ENCODE measurements around the gene DNAH8.
"Not testable (repeated sequence)": the region's sequence is repeated elsewhere in the genome, so short reads cannot be mapped to it uniquely, and the experiment has no call there.

DNAH8 gene

DNA sequence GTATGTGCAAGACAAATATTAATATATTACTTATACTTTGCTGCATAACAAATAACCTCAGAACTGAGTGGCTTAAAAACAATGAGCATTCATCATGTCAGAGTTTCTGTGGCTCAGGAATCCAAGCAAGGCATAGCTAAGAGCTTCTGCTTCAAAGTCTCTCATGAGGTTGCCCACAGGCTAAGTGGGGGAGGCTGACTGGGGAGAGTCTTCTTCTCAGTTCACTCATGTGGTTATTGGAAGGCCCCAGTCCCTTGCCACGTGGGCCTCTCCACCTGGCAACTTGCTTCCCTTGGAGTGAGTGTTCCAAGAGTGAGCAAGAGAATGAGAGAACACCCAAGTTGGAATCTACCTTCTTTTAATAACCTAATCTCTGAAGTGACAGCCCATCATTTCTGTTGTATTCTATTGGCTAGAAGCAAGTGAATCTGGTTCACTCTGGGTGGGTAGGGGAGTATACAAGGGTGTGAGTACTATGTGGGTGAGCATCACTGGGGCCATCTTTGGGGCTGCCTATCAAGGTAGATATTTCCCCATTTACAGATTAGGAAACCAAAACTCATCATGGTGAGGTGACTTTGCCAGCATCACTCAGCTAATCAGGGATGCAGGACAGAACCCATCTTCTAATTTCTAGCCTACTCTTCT is 36.0 kb downstream of the DNAH8 start:
- no peak for DNase-seq

DNA sequence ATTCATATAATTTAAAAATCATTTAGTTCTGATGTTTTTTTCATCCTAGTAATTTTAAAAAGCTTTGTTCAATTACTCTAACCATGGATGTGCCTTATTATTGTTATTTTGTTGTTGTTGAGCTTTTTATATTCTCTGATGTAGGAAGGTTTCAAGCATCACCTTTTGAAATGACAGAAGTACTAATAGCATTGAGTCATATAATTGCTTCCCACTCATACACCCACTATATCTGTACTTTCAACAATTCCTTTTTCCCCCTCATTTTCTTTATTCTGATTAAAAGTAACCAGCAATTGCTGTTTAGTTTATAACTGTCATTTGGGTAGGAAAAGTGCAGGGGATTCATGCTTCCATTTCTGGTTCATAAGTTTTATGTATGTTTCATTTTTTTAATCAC is 38.6 kb downstream of the DNAH8 start:
- no peak for DNase-seq

DNA sequence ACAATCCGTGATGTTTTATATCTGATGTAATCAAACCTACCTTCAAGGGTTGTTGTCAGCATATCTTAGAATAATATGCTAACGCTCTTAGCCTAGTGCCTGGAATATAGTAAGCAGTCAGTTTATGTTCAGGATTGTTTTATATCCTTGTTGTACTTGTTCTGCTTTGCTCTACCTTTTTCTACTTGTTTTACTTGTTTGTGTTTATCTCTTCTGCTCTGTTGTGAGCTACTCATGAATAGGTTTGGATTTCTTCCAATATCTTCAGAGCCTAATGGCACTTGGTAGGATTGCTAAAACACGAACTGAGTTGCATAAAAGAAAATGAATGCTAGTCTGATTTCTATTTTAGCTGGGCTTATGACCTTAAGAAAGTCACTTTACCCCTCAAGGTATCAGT is 40.1 kb downstream of the DNAH8 start:
- no peak for DNase-seq

DNA sequence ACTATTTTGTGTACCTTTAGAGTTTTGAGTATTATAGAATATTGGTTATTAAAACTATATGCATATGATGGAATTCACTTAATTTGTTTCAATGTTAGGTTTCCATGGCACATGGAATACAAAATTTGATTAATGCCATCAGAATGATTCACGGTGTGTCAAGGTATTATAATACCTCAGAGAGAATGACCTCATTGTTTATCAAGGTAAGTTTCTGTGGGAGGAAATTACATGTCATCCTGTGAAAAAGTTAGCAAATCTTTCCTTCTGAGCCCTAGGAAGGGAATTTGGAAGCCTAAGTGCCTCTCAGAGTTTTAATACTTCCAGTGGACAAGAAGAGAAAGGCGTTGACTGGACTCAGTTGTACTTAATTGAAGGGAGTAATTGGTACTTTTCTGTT is 40.8 kb downstream of the DNAH8 start:
- no peak for DNase-seq

DNA sequence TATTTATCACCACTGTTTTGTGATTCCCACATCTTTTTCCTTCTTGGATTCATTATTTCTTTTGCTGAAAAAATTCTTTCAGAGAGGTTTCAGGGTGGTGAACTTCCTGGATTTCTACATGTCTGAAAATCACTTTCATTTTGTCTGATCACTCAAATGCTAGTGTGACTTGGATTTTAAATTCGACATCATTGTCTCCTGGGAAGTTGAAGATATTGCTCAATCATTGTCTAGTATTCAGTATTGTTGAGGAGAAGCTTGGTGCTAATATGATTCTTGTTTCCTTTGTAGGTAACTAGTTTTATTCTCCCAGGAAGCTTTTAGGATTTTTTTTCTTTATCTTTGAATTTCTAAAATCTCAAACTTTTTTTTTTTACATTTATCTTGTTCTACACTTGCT is 45.0 kb downstream of the DNAH8 start:
- no peak for DNase-seq

DNA sequence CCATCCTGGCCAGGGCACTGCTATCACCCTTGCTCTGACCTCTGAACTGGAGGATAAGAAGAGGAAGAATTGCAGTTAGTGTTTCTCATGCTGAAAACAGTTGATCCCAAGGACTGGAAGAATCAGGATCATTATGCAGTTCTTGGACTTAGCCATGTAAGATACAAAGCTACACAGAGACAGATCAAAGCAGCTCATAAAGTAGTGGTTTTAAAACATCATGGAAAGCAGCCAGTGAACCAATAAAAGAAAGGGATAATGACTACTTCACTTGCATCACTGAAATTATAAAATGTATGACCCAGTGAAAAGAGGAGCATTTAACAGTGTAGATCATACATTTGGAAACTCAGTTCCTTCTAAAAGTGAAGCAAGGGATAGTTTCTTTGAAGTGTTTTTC is 47.7 kb downstream of the DNAH8 start:
- no peak for DNase-seq

DNA sequence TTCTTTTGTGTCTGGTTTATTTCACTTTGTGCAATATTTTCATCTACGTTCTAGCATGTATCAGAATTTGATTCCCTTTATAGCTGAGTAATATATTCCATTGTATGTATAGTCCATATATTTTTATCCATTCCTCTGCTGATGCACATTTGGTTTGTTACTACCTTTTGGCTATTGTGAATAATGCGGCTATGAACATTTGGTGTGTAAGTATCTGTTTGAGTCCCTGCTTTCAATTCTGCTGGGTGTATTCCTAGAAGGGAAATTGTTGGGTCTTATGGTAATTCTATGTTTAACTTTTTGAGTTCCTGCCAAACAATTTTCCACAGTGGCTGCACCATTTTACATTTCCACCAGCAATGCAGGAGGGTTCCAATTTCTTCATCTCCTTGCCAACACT is 52.4 kb downstream of the DNAH8 start:
- DNase-seq = no peak

DNA sequence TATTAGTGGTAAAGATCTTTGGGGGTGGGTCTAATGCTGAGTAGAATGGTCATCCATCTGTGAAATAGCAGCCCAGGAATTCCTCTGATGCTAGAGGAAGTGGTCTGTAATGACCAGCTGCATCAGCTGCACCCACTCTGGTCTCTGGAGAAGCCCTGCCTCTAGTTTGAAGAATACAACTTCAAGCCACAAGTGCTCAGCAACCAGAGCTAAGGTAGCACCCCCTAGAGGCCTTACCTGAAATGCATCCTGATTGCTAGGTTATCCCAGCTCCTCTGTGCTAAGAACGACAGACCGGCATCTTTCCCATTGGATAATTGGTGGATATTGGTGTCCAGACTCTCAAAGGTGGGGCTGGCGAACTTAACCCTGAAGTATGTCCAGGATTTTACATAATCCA is 58.2 kb downstream of the DNAH8 start:
- peak in 1 of 2 experiments; percentile 4 for DNase-seq

DNA sequence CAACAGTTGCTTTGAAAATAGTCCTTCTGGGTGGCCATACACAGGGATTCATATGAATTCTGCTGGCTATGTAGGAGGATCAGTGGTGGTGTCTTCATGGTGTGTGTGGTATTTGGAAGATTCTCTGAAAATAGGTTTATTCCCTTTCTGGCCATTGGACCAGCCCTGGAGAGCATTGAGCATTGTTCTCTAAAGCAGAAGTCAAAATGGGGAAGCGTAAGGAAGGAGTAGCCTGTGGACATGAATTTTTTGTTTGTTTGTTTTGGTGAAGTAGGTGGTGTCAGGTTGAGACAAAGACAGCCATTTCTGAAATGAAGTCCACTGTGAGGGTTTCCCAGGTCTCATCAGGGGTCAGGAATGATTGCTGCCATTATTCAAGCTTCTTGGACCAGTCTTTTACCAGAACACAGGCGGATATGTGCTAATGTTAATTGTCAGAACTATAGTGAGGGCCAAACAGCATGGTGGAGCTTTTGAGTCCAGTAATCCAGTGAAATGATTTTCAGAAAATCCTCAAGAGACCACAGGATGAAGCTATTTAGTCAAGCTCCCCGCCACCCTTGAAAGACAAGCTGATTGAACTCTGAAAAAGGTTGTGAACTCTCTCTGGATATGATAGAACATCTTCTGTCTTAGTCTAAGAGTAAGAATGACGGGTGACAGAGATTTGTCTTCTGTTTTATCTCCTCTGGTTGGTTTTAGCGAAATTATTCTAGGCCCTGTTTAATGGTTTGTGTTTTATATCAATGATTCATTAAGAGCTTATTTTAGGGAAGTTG is 60.0 kb downstream of the DNAH8 start:
- no peak for DNase-seq

DNA sequence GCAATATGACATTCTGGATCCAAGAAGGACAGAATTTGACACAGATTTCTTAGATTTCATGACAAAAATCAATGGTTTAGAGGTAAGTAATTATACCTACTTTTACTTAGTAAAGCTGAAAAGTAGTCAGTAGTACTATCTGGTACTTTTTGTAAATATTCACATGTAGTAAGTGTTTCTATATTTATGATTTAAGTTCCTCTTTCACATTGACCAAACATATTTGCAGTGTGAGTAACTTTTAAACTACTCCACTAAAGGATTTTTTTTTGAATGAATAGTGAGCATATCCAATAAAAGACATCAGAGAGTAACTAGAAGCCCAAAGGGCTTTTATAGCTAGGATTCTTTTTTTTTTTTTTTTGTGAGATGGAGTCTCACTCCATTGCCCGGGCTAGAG is 60.8 kb downstream of the DNAH8 start:
- DNase-seq = no peak

DNA sequence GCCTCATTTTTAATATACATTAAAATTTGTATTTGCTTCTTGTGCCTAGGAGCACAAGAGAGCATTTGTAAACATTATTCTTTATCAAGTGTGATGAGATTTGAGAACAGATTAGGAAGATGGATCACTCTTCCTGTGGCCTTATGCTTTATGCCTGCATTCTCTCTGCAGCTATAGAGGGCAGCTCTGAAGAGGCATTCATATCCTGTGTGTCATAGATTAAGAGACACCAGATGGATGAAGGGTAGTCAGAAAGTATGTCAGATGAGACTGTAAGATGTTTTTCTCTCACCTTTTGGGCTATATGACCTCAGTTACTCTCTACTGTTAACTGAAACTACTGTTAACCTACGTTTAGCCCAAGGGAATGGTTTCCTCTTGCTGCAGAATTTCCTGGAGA is 61.4 kb downstream of the DNAH8 start:
- DNase-seq = peak; percentile 16 to 41

DNA sequence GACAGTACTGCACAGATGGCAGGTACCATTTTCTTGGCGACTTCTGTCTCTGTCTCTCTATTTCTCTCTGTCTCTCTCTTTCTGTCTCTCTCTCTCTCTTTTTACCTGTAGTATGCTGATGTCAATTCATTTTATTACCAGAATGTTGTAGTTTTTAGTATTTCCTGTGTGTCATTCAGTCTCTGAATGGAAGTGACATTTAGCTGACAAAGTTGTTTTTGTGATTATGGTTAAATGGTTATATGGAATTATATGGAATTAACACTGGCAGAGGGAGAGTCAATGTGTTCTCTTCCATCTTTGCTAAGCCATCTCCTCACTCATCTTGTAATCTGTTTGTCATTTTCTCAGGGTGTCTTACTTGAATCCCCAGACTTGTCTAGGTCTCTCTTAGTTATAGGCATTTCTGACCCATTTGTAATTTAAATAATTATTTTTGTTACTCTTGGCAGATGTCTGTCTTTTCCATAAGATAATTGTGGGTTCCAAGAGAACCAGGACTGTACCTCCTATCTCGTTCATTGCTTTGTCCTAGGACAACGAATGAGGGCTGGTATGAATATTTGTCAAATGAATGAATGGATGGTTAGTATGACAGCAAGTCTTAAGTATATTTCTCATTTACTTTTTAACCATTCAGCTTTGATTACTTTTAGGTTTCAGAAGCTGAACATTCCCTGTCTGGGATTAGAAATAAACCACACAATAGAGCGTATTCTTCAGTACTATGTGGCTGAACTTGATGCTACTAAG is 64.4 kb downstream of the DNAH8 start:
- no peak for DNase-seq

DNA sequence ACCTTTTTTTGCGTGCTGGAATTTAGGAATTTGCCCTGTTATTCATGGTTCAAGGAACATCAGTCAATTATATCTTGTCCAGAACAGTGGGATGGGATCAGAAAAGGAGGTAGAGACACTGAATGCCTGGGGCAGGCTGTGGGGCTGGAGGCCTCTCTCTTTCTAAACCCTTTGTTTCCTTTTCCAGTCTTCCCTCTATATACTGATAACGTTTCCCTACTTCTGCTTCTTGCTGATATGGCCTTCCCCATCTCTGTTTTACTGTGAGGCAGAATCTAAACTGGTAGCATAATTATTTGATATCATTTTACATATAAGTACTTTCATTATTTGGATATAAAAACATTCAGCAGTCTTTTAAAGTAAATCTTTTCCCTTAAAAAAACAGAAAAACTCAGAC is 67.5 kb downstream of the DNAH8 start:
- DNase-seq = no peak

DNA sequence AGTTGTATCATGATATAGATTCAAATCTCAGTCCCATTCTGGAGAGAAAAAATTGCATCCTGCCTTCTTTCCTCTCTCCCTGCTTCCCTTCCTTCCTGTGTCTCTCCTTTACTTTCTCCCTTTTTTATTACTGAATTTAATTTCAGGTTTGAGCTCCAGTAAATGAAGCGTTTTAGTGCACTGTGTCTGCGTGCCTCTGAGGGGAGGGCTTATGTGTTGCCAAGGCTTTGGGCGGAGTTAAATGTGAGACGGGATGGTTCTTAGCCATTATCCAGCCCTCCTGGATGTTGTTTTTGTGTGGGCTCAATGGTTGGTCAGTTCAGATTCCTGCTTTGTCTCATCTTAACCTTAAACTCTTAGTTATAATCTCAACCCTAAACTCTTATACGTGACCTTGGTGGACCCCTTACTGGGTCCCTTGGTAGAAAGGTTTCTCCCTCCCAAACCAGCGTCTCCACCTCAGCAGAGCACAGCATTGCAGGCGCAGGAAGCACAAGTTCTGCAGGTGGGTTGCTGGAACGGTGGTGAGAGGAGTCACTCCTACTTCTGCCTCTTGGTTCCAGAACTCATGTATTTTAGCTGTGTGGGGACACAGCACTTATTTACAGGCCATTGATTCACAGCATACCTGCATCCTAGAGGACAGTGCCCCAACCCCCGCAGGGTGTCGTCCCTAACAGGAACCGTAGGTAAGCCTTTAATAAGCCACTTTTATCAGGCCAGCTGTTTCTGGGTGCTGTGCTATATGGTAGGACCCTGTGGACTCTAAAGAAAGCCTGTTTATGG is 68.5 kb downstream of the DNAH8 start:
- no peak for DNase-seq

DNA sequence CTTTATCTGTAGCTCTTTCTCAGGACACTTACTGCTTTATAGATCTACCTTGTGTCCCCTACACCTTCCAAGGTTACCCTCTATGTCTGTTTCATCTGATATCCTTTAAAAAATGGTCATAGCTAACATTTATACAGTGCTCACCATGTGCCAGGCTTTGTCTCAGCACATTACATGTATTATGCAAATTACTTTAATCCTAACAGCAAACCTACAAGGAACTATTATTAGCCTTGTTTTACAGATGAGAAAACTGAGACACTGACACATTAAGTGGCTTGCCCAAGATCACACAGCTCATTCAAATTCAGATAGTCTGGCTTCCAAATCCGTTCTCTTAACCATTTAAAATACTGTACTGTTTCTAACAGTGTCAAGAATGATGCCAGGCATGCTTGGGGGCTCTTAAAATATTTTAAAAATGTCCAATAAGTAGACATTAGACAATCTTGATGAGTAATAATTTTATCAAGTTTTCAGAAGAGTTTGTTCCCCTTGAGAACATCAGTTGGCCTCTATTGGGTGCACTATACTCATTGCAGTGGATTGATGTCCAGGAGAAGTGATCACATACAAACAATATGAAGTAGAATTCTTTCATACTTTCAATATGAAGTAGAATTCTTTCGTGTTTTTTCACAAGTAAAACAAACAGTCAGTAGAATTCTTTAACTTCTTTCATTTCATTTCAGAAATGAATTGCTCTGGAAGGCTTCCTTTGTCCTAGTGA is 69.6 kb downstream of the DNAH8 start:
- no peak for DNase-seq

DNA sequence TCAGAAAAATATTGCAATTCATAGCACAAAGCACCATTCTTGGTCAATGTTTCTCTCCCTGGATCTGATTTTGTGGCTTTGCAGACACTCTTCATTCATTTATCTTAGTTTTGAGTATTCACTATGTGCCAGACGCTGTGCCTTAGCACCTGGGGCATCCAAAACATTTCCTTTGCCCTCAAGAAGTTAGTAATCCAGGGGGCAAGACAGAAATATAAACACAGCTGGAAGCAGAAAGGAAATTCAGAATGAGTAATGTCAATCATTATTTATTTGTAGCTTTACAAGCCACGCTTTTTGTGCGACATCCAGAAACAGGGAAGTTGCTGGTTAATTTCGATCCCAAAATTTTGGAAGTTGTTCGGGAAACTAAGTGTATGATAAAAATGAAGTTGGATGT is 71.4 kb downstream of the DNAH8 start:
- no peak for DNase-seq

DNA sequence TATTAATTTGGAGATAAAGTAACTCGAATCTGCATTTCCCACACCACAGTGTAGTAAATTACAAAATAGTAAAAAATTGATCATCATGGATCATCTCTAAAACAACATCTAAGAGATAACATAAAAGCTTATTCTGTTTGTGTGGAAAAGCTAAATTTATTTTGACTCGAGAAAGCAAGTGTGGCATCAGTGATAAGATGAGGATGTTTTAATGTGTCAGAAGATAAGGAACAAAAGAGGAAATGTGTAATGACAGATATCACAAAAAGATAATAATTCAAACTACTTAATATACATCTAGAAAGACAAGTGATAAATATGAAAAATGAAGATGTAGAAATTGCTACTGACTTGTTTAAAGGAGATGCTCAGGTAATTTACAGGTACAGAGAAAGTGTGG is 74.1 kb downstream of the DNAH8 start:
- DNase-seq = no peak

DNA sequence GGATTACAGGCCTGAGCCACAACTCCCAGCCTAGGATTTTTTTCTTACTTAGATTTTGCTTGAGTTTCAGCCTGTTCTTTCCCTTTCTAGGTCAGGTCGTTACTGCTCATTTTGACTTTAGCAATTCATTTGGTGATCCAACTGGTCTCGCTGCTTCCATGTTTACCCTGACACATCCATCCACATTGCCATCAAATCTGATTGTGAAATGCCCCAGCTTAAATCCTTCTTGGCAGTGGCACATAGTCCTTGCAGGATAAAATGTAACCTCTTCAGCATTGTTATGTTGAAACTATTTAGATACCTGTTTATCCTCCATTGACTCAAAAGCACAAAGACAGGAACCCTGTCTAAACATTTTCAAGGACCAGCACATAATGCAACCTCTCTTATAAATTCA is 77.2 kb downstream of the DNAH8 start:
- no peak for DNase-seq

DNA sequence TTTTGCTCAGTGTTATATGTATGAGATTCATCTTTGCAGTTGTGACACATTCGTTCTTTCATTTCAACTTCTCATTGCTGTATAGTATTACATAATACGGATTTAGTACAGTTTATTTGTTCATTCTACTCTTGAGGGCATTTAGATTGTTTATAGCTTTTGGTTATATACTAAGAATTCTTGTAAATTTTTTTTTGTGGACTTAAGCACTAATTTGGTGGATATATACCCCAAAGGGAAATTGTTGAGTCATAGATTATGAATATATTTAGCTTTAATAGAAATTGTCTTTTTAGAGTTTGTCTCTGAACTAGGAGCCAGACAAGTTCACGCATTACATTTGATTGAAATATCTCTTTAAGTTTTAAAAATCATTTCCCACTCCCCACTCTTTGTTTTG is 79.6 kb downstream of the DNAH8 start:
- DNase-seq = no peak

DNA sequence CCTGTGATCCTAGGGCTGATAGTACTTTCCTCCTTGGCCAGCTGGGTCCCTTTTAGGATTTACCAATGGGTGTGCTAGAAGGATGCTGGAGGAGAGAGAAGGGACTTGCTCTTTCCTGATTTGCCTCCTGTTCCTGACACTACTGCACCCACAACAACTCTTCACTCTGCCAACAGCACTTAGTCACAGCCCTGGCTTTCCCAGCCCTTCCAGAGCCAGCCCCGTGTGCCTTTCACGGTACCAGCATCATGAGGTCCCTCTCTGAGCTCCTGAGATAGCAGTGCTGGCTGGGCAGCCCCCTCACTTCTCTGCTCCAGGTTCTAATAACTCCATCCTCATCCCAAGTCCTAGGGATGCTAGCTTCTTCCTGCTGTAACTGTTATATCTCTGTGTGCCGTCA is 80.9 kb downstream of the DNAH8 start:
- DNase-seq = no peak

DNA sequence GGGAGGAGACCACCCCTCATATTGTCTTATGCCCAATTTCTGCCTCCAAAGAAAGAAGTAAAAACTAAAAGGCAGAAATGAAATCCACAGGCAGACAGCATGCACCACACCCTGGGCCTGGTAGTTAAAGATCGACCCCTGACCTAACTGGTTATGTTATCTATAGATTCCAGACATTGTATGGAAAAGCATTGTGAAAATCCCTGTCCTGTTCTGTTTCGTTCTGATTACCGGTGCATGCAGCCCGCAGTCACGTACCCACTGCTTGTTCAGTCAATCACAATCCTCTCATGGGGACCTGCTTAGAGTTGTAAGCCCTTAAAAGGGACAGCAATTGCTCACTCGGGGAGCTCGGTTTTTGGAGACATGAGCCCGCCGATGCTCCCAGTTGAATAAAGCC is 81.3 kb downstream of the DNAH8 start:
- DNase-seq = not testable (repeated sequence)

DNA sequence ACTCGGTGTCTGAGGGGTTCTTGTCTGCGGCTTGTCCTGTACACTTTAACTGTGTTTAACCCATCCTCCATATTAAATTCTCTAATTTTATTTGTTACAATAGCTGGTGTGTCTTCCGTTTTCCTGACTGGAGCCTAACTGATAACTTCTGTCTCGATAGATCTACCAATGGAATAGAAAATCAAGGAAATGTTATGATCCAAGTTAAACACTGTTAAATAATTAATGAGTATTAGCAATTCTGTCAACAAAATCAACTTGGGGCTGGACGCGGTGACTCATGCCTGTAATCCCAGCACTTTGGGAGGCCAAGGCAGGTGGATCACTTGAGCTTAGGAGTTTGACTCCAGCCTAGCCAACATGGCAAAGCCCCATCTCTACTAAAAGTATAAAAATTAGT is 81.7 kb downstream of the DNAH8 start:
- no peak for DNase-seq

DNA sequence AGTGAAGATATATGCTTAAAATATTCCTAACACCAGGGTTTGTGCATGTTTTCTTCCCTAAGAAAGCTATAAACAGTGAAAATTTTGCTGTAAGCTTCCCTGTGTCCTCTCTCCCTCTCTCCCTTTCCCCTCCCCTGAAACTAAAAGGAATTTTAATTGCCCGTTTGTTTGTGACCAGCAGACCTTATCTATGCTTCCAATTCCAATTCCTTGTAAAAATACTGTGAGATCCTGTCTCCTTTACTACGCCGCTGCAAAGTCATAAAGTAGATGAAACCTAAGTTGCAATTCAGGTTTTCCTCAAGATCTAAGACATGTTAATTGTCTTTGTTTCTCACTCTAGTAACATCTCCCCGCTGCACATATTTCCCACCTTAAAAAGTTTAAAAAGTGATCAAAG is 82.3 kb downstream of the DNAH8 start:
- DNase-seq = no peak

Measured in SW 1271 (cell line).